Tibial nerve (tissue), 4 donors: Measurements from ENCODE around the gene SLC12A7. TPM values are rescaled to one million over a fixed set of nuclear protein-coding genes. Genes with fewer than 3 reads are reported as not detected.
A peak's percentile ranks its signal among the peaks of the same experiment; 100 is the strongest.

ENCODE experiments used
- DNase-seq, 2 donors: peaks; one replicate each; pipeline ENCODE4 v3.0.0-alpha.2; 2019; ENCODE audit warnings: low spot score in 2 of 2
- H3K27ac ChIP-seq, 4 donors: fragments of 200-600 bp; sonication (generic) in 3 of 4; one replicate each; pipeline ENCODE4 v1.5.1; 2017 to 2019; ENCODE audit warnings: mild to moderate bottlenecking in 1 of 4
- H3K27me3 ChIP-seq, 2 donors: fragments of 200-600 bp; sonication (generic) in 1 of 2; one replicate each; pipeline versions ENCODE4 v1.5.1 to v1.6.0; 2017 to 2019
- H3K36me3 ChIP-seq, 3 donors: fragments of 200-600 bp; sonication (generic); one replicate each; pipeline ENCODE4 v1.5.1; 2018 to 2019
- H3K4me1 ChIP-seq, 4 donors: fragments of 200-600 bp; sonication (generic) in 3 of 4; one replicate each; pipeline ENCODE4 v1.5.1; 2017 to 2019
- H3K4me3 ChIP-seq, 4 donors: fragments of 200-600 bp; sonication (generic) in 3 of 4; one replicate each; pipeline ENCODE4 v1.5.1; 2017 to 2019; ENCODE audit warnings: mild to moderate bottlenecking in 1 of 4, moderate library complexity in 1 of 4
- H3K9me3 ChIP-seq, 4 donors: fragments of 200-600 bp; sonication (generic) in 3 of 4; one replicate each; pipeline ENCODE4 v1.5.1; 2017 to 2019
- EP300 ChIP-seq, 2 donors: sonication (generic); formaldehyde crosslinking; IDR thresholded peaks; one replicate each; pipeline ENCODE4 v1.6.1; 2017; ENCODE audit warnings: antibody characterized with exemption in 2 of 2, mild to moderate bottlenecking in 1 of 2
- POLR2A ChIP-seq, 2 donors: fragments of 450-650 bp; IDR thresholded peaks; one replicate each; pipeline ENCODE4 v1.6.1; 2017; ENCODE audit warnings: antibody characterized with exemption in 2 of 2, mild to moderate bottlenecking in 2 of 2, moderate library complexity in 2 of 2
- WGBS, 2 donors: methylation state at CpG; one replicate each; pipeline ENCODE4 v1.1.5; 2018; 5-methylcytosine and 5-hydroxymethylcytosine counted together
- total RNA-seq, 4 donors: library from RNA; depleted of rRNA; stranded (reverse); fragments of >200 nt; gene quantifications; one replicate each; pipeline ENCODE4 v1.1.0, GENCODE V29; 2016
- TF ChIP-seq, protein P1 (sequence below), 5 experiments: fragments of 200-600 bp in 3 of 5; fragments of 450-650 bp in 2 of 5; sonication (generic) in 3 of 5; IDR thresholded peaks; one replicate each; pipeline ENCODE4 v1.5.1; 2016 to 2019; ENCODE audit warnings: antibody characterized with exemption in 5 of 5, mild to moderate bottlenecking in 3 of 5, moderate library complexity in 2 of 5

SLC12A7 gene
- total RNA-seq, 4 donors from 2014 or later: 11.4 to 39.3 (median 18.8) TPM

DNA sequence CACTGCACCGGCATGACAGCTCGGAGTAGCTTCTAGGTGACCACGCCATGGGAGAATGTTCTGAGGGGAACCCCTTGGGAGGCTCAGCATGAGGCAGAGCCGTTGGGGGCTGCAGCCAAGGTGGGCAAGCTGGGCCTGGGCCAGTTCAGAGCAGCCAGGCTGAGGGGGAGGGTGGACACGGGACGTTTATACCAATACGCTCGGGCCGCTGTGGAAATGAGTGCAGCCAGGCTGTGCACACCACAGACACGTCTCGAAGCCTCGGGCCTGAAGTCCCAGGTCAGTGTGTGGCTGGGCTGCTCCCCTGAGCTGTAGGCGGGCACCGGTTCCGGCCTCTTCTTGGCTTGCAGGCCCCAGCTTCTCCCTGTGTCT, 28.9 kb upstream of the SLC12A7 start:
- TF ChIP-seq, protein P1, sequence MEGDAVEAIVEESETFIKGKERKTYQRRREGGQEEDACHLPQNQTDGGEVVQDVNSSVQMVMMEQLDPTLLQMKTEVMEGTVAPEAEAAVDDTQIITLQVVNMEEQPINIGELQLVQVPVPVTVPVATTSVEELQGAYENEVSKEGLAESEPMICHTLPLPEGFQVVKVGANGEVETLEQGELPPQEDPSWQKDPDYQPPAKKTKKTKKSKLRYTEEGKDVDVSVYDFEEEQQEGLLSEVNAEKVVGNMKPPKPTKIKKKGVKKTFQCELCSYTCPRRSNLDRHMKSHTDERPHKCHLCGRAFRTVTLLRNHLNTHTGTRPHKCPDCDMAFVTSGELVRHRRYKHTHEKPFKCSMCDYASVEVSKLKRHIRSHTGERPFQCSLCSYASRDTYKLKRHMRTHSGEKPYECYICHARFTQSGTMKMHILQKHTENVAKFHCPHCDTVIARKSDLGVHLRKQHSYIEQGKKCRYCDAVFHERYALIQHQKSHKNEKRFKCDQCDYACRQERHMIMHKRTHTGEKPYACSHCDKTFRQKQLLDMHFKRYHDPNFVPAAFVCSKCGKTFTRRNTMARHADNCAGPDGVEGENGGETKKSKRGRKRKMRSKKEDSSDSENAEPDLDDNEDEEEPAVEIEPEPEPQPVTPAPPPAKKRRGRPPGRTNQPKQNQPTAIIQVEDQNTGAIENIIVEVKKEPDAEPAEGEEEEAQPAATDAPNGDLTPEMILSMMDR (IDR thresholded peaks at IDR 0.05): no peak
- TF ChIP-seq POLR2A (IDR thresholded peaks at IDR 0.05): no peak
- TF ChIP-seq EP300 (IDR thresholded peaks at IDR 0.05): no peak
- 64 to 78% methylated on average over 8 to 14 of the region's 15 CpGs for WGBS, 2 donors
- H3K4me3 ChIP-seq: no peak overlapping the region
- no peak for DNase-seq
- peaks cover 0 to 6% of the 10 kb centered on the region in 2 donors for H3K27me3 ChIP-seq
- no peaks in the 10 kb centered on the region for H3K36me3 ChIP-seq
- H3K27ac ChIP-seq: no peak overlapping the region
- H3K4me1 ChIP-seq: peaks cover 0 to 7% (median 0%) of the 10 kb centered on the region in 4 donors
- no peaks in the 10 kb centered on the region for H3K9me3 ChIP-seq

DNA sequence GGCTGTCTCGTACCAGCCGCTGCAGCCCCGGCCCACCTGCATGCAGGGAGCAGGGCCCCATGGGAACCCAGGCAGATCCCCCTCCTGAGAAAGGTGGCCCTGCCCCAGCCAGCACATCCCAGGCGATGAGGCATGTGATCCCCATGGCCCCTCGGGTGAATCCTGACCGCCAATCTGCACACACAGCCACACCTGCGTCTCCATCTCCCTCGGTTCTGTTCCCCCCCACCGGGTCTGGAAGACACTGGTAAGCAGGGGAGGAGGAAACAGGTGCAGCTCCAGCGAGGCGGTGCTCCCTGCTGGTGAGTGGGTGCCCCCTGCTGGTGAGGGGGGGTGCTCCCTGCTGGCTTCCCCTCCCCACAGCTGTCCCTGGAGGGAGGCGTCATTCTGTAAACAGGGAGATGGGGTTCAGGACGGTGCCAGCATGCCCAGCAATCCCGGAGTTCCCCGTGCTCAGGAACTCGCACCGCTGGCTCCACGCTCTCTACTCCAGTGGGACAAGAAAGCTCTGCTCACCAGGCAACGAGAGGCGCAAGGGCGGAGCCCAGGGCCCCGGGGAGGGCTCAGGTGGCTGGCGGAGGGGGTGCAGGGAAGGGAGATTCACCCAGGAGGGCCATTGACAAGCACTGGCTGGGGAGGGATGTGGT, 28.4 kb upstream of the SLC12A7 start:
- H3K4me1 ChIP-seq: peaks cover 0 to 7% (median 0%) of the 10 kb centered on the region in 4 donors
- no peaks in the 10 kb centered on the region for H3K36me3 ChIP-seq
- no peak for TF ChIP-seq EP300 (IDR thresholded peaks at IDR 0.05)
- TF ChIP-seq, protein P1 (IDR thresholded peaks at IDR 0.05): peak; percentile 65 to 83 (median 68)
- no peaks in the 10 kb centered on the region for H3K9me3 ChIP-seq
- WGBS, 2 donors: 36 to 43% methylated on average over 19 to 20 of the region's 23 CpGs
- no peak overlapping the region for H3K4me3 ChIP-seq
- H3K27ac ChIP-seq: no peak overlapping the region
- peaks cover 0 to 6% of the 10 kb centered on the region in 2 donors for H3K27me3 ChIP-seq
- peak; percentile 44 to 72 for DNase-seq

DNA sequence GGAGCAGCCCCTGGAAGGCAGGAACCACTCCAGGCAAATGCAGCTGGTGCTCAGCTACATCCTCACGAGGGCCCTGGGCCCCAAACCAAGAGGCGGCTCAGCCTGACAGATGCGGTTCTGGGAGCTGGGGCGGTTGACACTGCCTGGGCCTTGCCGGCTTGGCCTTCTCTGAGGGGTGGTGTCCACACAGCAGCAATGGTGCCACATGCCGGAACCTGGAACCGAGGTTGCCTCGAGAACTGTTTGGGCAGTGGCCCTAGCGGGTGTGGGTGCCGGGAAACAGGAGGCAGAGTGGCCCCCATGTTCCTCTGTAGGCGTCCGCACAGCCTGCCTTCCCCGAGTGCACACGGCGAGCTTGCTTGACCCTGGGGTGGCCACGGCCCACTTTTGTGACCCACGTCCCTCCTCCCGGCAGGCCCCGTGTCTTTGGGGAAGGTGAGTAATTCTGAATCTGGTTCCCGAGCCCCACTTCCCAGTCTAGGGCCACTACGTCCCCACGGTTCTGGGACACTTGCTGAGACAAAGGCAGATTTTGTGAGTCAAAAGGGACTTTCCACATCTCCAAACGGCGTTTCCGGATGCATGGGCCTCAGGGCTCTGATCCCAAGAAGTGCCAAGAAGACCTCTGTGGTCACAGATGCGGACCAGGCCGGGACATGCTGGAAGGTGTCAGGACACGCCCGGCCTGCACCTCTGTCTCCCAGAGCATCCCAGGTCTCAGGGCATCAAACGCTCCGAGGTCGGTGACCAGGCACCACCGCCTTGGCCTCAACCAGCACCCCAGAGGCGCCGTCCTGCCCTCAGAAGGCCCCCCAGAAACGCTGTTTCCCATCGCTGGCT, 27.7 kb upstream of the SLC12A7 start:
- H3K27ac ChIP-seq: no peak overlapping the region
- H3K27me3 ChIP-seq: peaks cover 0 to 6% of the 10 kb centered on the region in 2 donors
- 75 to 80% methylated on average over 22 to 28 of the region's 37 CpGs for WGBS, 2 donors
- no peak for TF ChIP-seq EP300 (IDR thresholded peaks at IDR 0.05)
- TF ChIP-seq, protein P1 (IDR thresholded peaks at IDR 0.05): no peak
- TF ChIP-seq POLR2A (IDR thresholded peaks at IDR 0.05): no peak
- H3K4me3 ChIP-seq: no peak overlapping the region
- H3K36me3 ChIP-seq: no peaks in the 10 kb centered on the region
- DNase-seq: no peak
- H3K4me1 ChIP-seq: peaks cover 0 to 7% (median 0%) of the 10 kb centered on the region in 4 donors
- H3K9me3 ChIP-seq: no peaks in the 10 kb centered on the region

DNA sequence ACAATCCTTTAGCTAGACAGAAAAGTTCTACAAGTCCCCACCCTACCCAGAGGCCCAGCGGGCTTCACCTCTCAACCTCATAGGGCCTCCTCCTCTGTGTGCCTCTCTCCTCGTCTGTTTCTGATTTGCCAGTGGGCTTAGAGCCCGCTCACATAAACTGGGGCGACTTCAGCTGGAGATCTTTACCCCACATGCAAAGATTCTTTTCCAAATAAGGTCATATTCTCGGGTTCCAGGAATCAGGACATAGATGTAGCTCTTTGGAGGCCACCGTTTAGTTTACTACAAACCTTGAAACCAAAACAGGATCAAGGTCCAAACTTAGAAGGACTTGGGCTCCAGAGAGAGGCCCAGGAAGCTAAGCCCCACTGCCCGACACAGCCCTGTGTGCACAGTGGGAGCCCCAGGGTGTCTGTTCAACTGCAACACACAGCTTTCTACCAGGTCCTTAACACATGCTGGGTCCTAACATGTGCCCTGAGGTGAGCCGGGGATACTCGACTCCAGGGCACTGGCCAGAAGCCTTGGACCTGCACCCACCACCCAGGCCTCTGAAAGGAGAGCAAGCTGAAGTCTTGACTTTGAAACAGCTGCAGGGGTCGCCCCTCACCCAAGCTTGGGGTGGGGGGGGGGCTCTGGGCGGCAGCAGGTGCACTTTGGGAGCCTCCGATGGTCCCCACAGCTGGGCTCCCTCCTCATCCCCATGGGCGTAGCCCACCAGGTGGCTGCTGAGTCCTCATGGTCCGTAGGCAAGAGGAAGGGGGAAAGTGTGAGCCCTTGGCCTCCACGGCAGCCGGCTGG, 26.8 kb upstream of the SLC12A7 start:
- 80 to 93% methylated on average over 12 to 14 of the region's 16 CpGs for WGBS, 2 donors
- Histone ChIP-seq H3K27ac (no peak overlapping the region), H3K27me3 (peaks cover 0 to 6% of the 10 kb centered on the region in 2 donors), H3K4me3 (no peak overlapping the region), H3K4me1 (peaks cover 0 to 7% (median 0%) of the 10 kb centered on the region in 4 donors), H3K9me3 (no peaks in the 10 kb centered on the region), H3K36me3 (no peaks in the 10 kb centered on the region)
- no peak for DNase-seq
- TF ChIP-seq EP300 (IDR thresholded peaks at IDR 0.05): no peak
- TF ChIP-seq POLR2A (IDR thresholded peaks at IDR 0.05): no peak
- TF ChIP-seq, protein P1 (IDR thresholded peaks at IDR 0.05): no peak
